ENCODE results near the gene TMEM41B. TPM values are rescaled to one million over a fixed set of nuclear protein-coding genes. Genes with fewer than 3 reads are reported as not detected.
A peak's percentile ranks its signal among the peaks of the same experiment; 100 is the strongest.
"Not testable (repeated sequence)": the region's sequence is repeated elsewhere in the genome, so short reads cannot be mapped to it uniquely, and the experiment has no call there.

TMEM41B gene
- total RNA-seq, 2 donors from 2014 or later, result 25.4 to 35.9 TPM

DNA sequence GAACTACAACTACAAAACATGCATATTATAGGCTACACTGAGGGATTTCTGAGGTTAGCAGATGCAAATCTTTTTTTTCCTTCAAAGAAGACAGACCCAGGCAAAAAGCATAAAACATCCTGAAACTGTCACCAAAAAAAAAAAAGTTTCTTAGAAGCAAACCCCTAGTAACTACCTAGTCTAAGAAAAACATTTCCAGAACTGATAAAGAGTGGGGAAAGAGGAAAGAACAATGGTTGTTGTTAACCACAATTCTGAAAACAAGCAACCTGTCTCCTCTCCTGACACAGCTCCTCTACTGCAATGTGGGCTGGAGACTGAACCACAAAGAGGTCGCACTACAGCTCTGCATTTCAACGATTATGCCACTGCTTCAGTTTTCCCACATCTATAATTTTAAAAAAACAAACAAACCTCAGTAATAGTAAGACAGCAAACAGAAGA lies 64.2 kb downstream of the TMEM41B start:
- TF ChIP-seq POLR2A (IDR thresholded peaks at IDR 0.05), result no peak
- TF ChIP-seq, protein P1, sequence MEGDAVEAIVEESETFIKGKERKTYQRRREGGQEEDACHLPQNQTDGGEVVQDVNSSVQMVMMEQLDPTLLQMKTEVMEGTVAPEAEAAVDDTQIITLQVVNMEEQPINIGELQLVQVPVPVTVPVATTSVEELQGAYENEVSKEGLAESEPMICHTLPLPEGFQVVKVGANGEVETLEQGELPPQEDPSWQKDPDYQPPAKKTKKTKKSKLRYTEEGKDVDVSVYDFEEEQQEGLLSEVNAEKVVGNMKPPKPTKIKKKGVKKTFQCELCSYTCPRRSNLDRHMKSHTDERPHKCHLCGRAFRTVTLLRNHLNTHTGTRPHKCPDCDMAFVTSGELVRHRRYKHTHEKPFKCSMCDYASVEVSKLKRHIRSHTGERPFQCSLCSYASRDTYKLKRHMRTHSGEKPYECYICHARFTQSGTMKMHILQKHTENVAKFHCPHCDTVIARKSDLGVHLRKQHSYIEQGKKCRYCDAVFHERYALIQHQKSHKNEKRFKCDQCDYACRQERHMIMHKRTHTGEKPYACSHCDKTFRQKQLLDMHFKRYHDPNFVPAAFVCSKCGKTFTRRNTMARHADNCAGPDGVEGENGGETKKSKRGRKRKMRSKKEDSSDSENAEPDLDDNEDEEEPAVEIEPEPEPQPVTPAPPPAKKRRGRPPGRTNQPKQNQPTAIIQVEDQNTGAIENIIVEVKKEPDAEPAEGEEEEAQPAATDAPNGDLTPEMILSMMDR (IDR thresholded peaks at IDR 0.05), result no peak
- Histone ChIP-seq H3K27ac (no peak overlapping the region), H3K36me3 (replicated peaks in 1 of 2; ENCODE audit: insufficient read depth in 1 of 2, low read depth in 2 of 2) (no peaks in the 10 kb centered on the region), H3K27me3 (no peaks in the 10 kb centered on the region), H3K9me3 (no peaks in the 10 kb centered on the region), H3K4me3 (no peak overlapping the region), H3K4me1 (peaks cover 9% of the 10 kb centered on the region)
- WGBS, 2 donors, result 42 to 50% methylated on average over 2 of the region's 2 CpGs
- no peak for DNase-seq
- no peak for ATAC-seq
- intact Hi-C loops (cut with DNase I), result no loop called here

DNA sequence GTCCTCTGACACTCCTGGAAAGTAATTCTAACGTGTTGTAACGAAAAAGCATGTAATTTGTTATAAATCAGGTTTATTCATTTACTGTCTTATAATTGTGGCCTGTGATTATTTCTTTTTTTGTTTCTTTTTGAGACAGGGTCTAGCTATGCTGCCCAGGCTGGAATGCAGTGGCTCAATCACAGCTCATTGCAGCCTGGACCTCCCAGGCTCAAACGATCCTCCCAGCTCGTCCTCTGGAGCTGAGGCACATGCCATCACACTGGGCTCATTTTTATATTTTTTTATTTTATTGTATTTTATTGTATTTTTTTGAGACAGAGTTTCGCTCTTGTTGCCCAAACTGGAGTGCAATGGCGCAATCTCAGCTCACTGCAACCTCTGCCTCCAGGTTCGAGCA lies 65.1 kb downstream of the TMEM41B start:
- no peak overlapping the region for H3K4me3 ChIP-seq
- TF ChIP-seq, protein P1 (IDR thresholded peaks at IDR 0.05), result no peak
- TF ChIP-seq POLR2A (IDR thresholded peaks at IDR 0.05), result no peak
- H3K27me3 ChIP-seq, result no peaks in the 10 kb centered on the region
- intact Hi-C loops (cut with DNase I), result no loop called here
- ATAC-seq, result no peak
- no peak overlapping the region for H3K27ac ChIP-seq
- H3K36me3 ChIP-seq (replicated peaks in 1 of 2; ENCODE audit: insufficient read depth in 1 of 2, low read depth in 2 of 2), result no peaks in the 10 kb centered on the region
- H3K4me1 ChIP-seq, result peaks cover 9% of the 10 kb centered on the region
- 88 to 90% methylated on average over 7 of the region's 7 CpGs for WGBS, 2 donors
- no peaks in the 10 kb centered on the region for H3K9me3 ChIP-seq
- DNase-seq, result no peak

DNA sequence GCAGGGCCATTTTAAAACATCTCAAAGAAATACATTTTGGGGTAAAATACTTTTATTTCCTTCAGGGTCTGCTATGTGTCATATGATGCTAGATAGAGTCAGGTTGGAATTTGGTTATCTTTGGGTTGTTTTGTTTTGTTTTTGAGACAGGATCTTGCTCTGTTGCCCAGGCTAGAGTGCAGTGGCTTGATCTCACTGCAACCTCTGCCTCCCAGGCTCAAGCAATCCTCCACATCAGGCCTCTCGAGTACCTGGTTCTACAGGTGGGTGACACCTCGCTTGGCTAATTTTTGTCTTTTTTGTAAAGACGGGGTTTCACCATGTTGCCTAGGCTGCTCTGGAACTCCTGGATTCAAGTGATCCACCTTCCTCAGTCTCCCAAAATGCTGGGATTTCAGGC lies 66.5 kb downstream of the TMEM41B start:
- DNase-seq (no peak), ATAC-seq (no peak)
- Histone ChIP-seq H3K27me3 (no peaks in the 10 kb centered on the region), H3K4me1 (peaks cover 9% of the 10 kb centered on the region), H3K4me3 (no peak overlapping the region), H3K9me3 (no peaks in the 10 kb centered on the region), H3K36me3 (replicated peaks in 1 of 2; ENCODE audit: insufficient read depth in 1 of 2, low read depth in 2 of 2) (no peaks in the 10 kb centered on the region), H3K27ac (no peak overlapping the region)
- intact Hi-C loops (cut with DNase I), result no loop called here
- TF ChIP-seq, protein P1 (IDR thresholded peaks at IDR 0.05), result no peak
- no peak for TF ChIP-seq POLR2A (IDR thresholded peaks at IDR 0.05)
- 88 to 92% methylated on average over 3 of the region's 3 CpGs for WGBS, 2 donors

DNA sequence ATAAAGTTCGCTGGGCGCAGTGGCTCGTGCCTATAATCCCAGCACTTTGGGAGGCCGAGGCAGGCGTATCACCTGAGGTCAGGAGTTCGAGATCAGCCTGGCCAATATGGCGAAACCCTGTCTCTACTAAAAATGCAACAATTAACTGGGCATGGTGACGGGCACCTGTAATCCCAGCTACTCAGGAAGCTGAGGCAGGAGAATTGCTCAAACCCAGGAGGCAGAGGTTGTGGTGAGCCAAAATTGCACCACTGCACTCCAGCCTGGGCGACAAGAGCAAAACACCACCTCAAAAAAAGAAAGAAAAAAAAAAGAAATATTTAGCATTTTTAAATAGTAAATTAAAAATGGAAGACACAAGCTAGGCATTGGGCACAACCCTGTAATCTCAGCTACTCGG lies 78.2 kb downstream of the TMEM41B start:
- H3K9me3 ChIP-seq; H3K36me3 ChIP-seq (replicated peaks in 1 of 2; ENCODE audit: insufficient read depth in 1 of 2, low read depth in 2 of 2); H3K4me3 ChIP-seq; DNase-seq; H3K27ac ChIP-seq; intact Hi-C loops (cut with DNase I); H3K4me1 ChIP-seq; ATAC-seq; H3K27me3 ChIP-seq: not testable (repeated sequence)
- 91 to 97% methylated on average over 10 of the region's 10 CpGs for WGBS, 2 donors

DNA sequence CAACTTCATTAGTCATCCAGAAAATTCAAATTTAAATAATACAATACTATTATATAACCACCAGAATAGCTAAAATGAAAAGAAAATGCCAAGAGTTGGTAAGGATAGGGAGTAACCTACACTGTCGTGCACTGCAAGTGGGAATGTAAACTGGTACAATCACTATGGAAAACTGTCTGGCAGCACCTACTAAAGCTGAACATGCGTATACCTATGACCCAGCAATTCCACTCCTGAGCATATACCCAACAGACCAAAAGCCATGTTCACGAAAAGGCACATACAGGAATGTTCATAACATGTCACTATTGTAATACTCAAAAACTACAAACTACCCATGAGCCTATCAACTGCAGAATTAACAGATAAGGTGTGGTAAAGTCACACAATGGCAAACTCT lies 81.9 kb downstream of the TMEM41B start:
- 86 to 91% methylated on average over 3 of the region's 3 CpGs for WGBS, 2 donors
- intact Hi-C loops (cut with DNase I), result no loop called here
- TF ChIP-seq, protein P1 (IDR thresholded peaks at IDR 0.05), result no peak
- TF ChIP-seq POLR2A (IDR thresholded peaks at IDR 0.05), result no peak

More for the DNA sequence above, 81.9 kb downstream of the TMEM41B start:
- Histone ChIP-seq H3K4me3 (no peak overlapping the region), H3K27me3 (no peaks in the 10 kb centered on the region), H3K27ac (peak overlapping the region in 1 of 4 donors; percentile 84), H3K36me3 (replicated peaks in 1 of 2; ENCODE audit: insufficient read depth in 1 of 2, low read depth in 2 of 2) (no peaks in the 10 kb centered on the region), H3K4me1 (peaks cover 23% of the 10 kb centered on the region), H3K9me3 (no peaks in the 10 kb centered on the region)
- DNase-seq (no peak), ATAC-seq (no peak)
